Astrocyte of the hippocampus (primary cell): ENCODE results near the gene KBTBD3.

ENCODE experiments used
- DNase-seq: peaks from one replicate; pipeline ENCODE4 v3.0.0; 2011; ENCODE audit warnings: low read depth, low spot score

Gene KBTBD3

GRCh38 chr11:106001304-106002012, 75.7 kb downstream of the KBTBD3 start:
- no peak for DNase-seq
